Measurements from ENCODE around the gene ATG14.

ATG14 gene

GRCh38 chr14:55317542-55318306 is 93.9 kb downstream of the ATG14 start:
- DNase-seq (ENCODE audit: low read depth in 3 of 3) = no peak

- DNase-seq (ENCODE audit: low read depth in 3 of 3) = no peak
Measured at GRCh38 chr14:55316564-55316963, 95.1 kb downstream of the ATG14 start.
